ENCODE results near the gene ZNF750.

GRCh38 chr17:82872591-82873520 lies 33.0 kb upstream of the ZNF750 start:
- TF ChIP-seq POLR2AphosphoS5 (IDR thresholded peaks at IDR 0.05; ENCODE audit: low read depth, low read length) (no peak), CTCF (IDR thresholded peaks at IDR 0.05) (no peak), REST (IDR thresholded peaks at IDR 0.05; ENCODE audit: insufficient read depth in 1 of 2, low read depth in 2 of 2, low read length in 1 of 2) (no peak), SIN3A (IDR thresholded peaks at IDR 0.05; ENCODE audit: borderline replicate concordance, insufficient read depth, low read depth, low read length) (no peak)

Measured in Panc1 (cell line).